IPS DF 6.9 (cell line): ENCODE measurements around the gene DST.
"Not testable (repeated sequence)": the region's sequence is repeated elsewhere in the genome, so short reads cannot be mapped to it uniquely, and the experiment has no call there.

ENCODE experiments used
- DNase-seq: peaks from one replicate; pipeline ENCODE4 v3.0.0-alpha.2; 2013; ENCODE audit warnings: low read depth, low spot score
- H3K27ac ChIP-seq: one replicate; pipeline ENCODE4 v1.5.1; 2013; ENCODE audit warnings: low read length, control low read depth
- H3K27me3 ChIP-seq: 2 replicates; pipeline ENCODE4 v1.6.1; 2013; ENCODE audit warnings: mild to moderate bottlenecking, low read length; ENCODE audit not compliant: control insufficient read depth, insufficient read depth
- H3K36me3 ChIP-seq: 2 replicates; pipeline ENCODE4 v1.6.1; 2013; ENCODE audit warnings: low read length; ENCODE audit not compliant: control insufficient read depth, insufficient read depth
- H3K4me1 ChIP-seq: 2 replicates; pipeline ENCODE4 v1.6.1; 2013; ENCODE audit warnings: low read length; ENCODE audit not compliant: control insufficient read depth, insufficient read depth
- H3K4me3 ChIP-seq: 2 replicates; pipeline ENCODE4 v1.5.1; 2013; ENCODE audit warnings: mild to moderate bottlenecking, low read length
- H3K9me3 ChIP-seq: 2 replicates; pipeline ENCODE4 v1.6.1; 2013; ENCODE audit warnings: low read length, inconsistent platforms; ENCODE audit not compliant: control insufficient read depth, insufficient read depth
- WGBS: extraction: QIAGEN DNeasy Blood & Tissue Kit; methylation state at CpG from one replicate; pipeline ENCODE4 v1.1.7; 2013; ENCODE audit warnings: mixed read lengths, missing lambda C conversion rate; ENCODE audit not compliant: insufficient read length, insufficient coverage; 5-methylcytosine and 5-hydroxymethylcytosine counted together

Gene DST

GRCh38 chr6:56505512-56506260, 137.0 kb downstream of the DST start:
- H3K27ac ChIP-seq = no peak overlapping the region
- no peaks in the 10 kb centered on the region for H3K27me3 ChIP-seq
- no CpG with 5 or more reads among the region's 2 CpGs for WGBS
- no peaks in the 10 kb centered on the region for H3K4me1 ChIP-seq
- H3K36me3 ChIP-seq = peaks cover 2% of the 10 kb centered on the region; the same call in 1 of the 2 replicates
- no peak overlapping the region for H3K4me3 ChIP-seq
- H3K9me3 ChIP-seq = no peaks in the 10 kb centered on the region
- no peak for DNase-seq

DNA sequence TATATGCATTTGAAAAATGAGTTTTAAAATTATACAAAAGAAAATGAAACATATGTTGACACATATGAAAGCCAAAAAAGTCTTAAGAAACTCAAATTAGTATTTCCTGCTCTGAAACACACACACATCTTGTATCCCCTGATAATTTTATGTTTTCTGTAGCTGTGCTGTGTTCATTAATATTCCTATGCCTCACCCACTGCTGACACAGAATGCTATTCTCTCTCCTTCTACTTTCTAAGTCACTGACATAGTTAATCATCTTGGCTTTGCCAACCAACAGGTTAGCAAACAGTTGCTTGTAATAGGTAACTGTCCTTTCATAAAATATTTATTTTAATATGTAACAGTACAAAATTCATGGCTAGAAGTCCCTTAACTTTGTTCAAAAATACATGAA, 140.7 kb downstream of the DST start:
- no peak for DNase-seq
- Histone ChIP-seq H3K4me3 (no peak overlapping the region), H3K9me3 (no peaks in the 10 kb centered on the region), H3K27ac (no peak overlapping the region), H3K27me3 (no peaks in the 10 kb centered on the region), H3K36me3 (peaks cover 11% of the 10 kb centered on the region; the same call in 1 of the 2 replicates), H3K4me1 (no peaks in the 10 kb centered on the region)

GRCh38 chr6:56499095-56499494, 143.6 kb downstream of the DST start:
- no peak for DNase-seq
- peaks cover 11% of the 10 kb centered on the region; the same call in 1 of the 2 replicates for H3K36me3 ChIP-seq
- no peaks in the 10 kb centered on the region for H3K4me1 ChIP-seq
- H3K27me3 ChIP-seq = no peaks in the 10 kb centered on the region
- H3K9me3 ChIP-seq = no peaks in the 10 kb centered on the region
- H3K4me3 ChIP-seq = no peak overlapping the region
- H3K27ac ChIP-seq = no peak overlapping the region

- peaks cover 11% of the 10 kb centered on the region; the same call in 1 of the 2 replicates for H3K36me3 ChIP-seq
- H3K9me3 ChIP-seq = no peaks in the 10 kb centered on the region
- H3K27ac ChIP-seq = no peak overlapping the region
- no peaks in the 10 kb centered on the region for H3K27me3 ChIP-seq
- DNase-seq = no peak
- no peaks in the 10 kb centered on the region for H3K4me1 ChIP-seq
- no CpG with 5 or more reads among the region's 3 CpGs for WGBS
- no peak overlapping the region for H3K4me3 ChIP-seq
Measured at GRCh38 chr6:56497691-56498090, 145.0 kb downstream of the DST start.

GRCh38 chr6:56497240-56497639, 145.4 kb downstream of the DST start:
- Histone ChIP-seq H3K27ac (no peak overlapping the region), H3K4me3 (no peak overlapping the region), H3K27me3 (no peaks in the 10 kb centered on the region), H3K4me1 (no peaks in the 10 kb centered on the region), H3K9me3 (no peaks in the 10 kb centered on the region), H3K36me3 (peaks cover 11% of the 10 kb centered on the region; the same call in 1 of the 2 replicates)
- no CpG with 5 or more reads among the region's 7 CpGs for WGBS
- no peak for DNase-seq

DNA sequence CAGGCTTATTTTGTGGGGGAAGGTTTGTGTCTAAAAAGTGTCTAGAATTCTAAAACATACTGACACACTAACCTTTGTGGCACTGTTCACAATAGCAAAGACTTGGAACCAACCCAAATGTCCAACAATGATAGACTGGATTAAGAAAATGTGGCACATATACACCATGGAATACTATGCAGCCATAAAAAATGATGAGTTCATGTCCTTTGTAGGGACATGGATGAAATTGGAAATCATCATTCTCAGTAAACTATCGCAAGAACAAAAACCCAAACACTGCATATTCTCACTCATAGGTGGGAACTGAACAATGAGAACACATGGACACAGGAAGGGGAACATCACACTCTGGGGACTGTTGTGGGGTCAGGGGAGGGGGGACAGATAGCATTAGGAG, 146.0 kb downstream of the DST start:
- H3K27ac ChIP-seq, H3K4me3 ChIP-seq, DNase-seq, H3K9me3 ChIP-seq, H3K4me1 ChIP-seq, H3K27me3 ChIP-seq: not testable (repeated sequence)
- H3K36me3 ChIP-seq = peaks cover 13% of the 10 kb centered on the region; the same call in 1 of the 2 replicates
- WGBS = no CpG with 5 or more reads among the region's 1 CpG

- no peak overlapping the region for H3K4me3 ChIP-seq
- no peaks in the 10 kb centered on the region for H3K4me1 ChIP-seq
- H3K27me3 ChIP-seq = no peaks in the 10 kb centered on the region
- WGBS = 100% methylated on average over 3 of the region's 3 CpGs
- H3K27ac ChIP-seq = no peak overlapping the region
- DNase-seq = no peak
- peaks cover 11% of the 10 kb centered on the region; the same call in 1 of the 2 replicates for H3K36me3 ChIP-seq
- no peaks in the 10 kb centered on the region for H3K9me3 ChIP-seq
Measured at GRCh38 chr6:56495654-56496053, 147.0 kb downstream of the DST start.

DNA sequence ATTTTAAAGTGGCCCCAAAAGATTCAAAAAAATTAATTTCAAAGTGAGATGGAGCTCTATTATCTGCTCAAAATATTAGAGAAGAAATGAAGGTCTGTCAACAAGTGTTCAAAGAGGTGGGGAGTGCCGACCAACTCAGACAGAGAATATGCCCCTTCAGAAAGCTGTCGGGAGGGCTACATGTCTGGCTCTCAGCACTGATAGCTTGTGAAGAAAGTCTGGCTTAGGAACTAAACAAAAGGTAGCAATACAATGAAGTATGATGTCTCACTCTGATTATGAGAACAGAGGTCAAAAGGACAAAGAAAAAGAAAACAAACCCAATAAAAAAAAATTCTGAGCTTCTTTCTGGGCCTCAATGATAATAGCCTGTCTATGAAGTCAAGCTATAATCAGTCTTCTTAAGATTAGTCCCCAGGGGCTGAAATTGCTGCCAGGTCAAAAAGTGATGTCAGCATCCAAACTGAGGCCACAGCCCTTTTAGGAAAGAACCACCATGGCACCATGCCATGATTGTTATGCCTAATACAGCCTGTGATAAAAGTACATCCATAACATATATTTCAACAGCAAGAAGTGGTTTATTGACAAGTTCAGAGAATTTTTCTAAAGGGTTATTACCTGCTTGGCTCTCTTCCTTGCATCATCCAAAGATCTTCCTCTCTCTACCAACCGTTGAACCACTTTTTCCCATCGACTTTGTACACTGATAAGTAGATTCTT, 150.9 kb downstream of the DST start:
- DNase-seq = no peak
- no peak overlapping the region for H3K27ac ChIP-seq
- H3K36me3 ChIP-seq = peaks cover 2% of the 10 kb centered on the region; the same call in 1 of the 2 replicates
- H3K4me3 ChIP-seq = no peak overlapping the region
- WGBS = no CpG with 5 or more reads among the region's 4 CpGs
- no peaks in the 10 kb centered on the region for H3K4me1 ChIP-seq
- H3K27me3 ChIP-seq = no peaks in the 10 kb centered on the region
- H3K9me3 ChIP-seq = no peaks in the 10 kb centered on the region

DNA sequence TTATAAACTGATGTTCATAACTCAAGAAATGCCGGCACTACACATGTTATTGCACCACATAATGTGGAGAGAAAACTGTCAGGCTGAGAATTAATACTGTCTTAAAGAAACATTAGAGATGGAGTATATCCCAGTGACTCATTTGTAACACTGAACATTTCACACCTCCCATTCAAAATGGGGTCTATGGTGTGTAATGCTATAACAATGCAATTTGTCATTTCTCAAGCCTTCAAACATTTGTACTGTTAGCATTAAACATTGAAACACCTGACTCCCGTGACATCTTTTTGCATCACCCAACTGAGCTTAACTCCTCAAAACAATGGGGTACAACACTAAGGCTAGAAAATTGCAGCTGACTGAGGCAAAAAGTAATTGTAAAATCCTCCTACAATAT, 151.7 kb downstream of the DST start:
- no peak overlapping the region for H3K4me3 ChIP-seq
- H3K27me3 ChIP-seq = no peaks in the 10 kb centered on the region
- no CpG with 5 or more reads among the region's 2 CpGs for WGBS
- H3K36me3 ChIP-seq = peaks cover 2% of the 10 kb centered on the region; the same call in 1 of the 2 replicates
- H3K27ac ChIP-seq = no peak overlapping the region
- H3K9me3 ChIP-seq = no peaks in the 10 kb centered on the region
- DNase-seq = no peak
- no peaks in the 10 kb centered on the region for H3K4me1 ChIP-seq

- H3K36me3 ChIP-seq = peaks cover 2% of the 10 kb centered on the region; the same call in 1 of the 2 replicates
- H3K27ac ChIP-seq = no peak overlapping the region
- H3K27me3 ChIP-seq = no peaks in the 10 kb centered on the region
- no peak overlapping the region for H3K4me3 ChIP-seq
- DNase-seq = no peak
- no peaks in the 10 kb centered on the region for H3K4me1 ChIP-seq
- no peaks in the 10 kb centered on the region for H3K9me3 ChIP-seq
Measured at GRCh38 chr6:56489559-56489958, 153.1 kb downstream of the DST start.
